Hepatocyte (in vitro differentiated cells): ENCODE measurements around the gene FBXO44. TPM values are rescaled to one million over a fixed set of nuclear protein-coding genes. Genes with fewer than 3 reads are reported as not detected.

Source experiments
- DNase-seq: peaks from one replicate; pipeline ENCODE4 v3.0.0-alpha.2; 2016; ENCODE audit warnings: low spot score
- H2AFZ ChIP-seq: fragments of 200-600 bp; sonication (generic); 2 replicates; pipeline ENCODE4 v1.6.0; 2016; ENCODE audit warnings: antibody characterized with exemption, mild to moderate bottlenecking
- H3K27ac ChIP-seq: fragments of 200-600 bp; sonication (generic); 2 replicates; pipeline ENCODE4 v1.5.1; 2016; ENCODE audit warnings: mild to moderate bottlenecking
- H3K27me3 ChIP-seq: fragments of 200-600 bp; sonication (generic); 2 replicates; pipeline ENCODE4 v1.6.1; 2016
- H3K36me3 ChIP-seq: fragments of 200-600 bp; sonication (generic); replicated peaks from 2 replicates; pipeline ENCODE4 v1.5.1; 2016; ENCODE audit warnings: low read depth; ENCODE audit not compliant: insufficient read depth
- H3K4me1 ChIP-seq: fragments of 200-600 bp; sonication (generic); 2 replicates; pipeline ENCODE4 v1.5.1; 2016; ENCODE audit warnings: mild to moderate bottlenecking, moderate library complexity; ENCODE audit not compliant: insufficient read depth
- H3K4me2 ChIP-seq: fragments of 200-600 bp; sonication (generic); 2 replicates; pipeline ENCODE4 v1.6.0; 2016
- H3K4me3 ChIP-seq: fragments of 200-600 bp; sonication (generic); 2 replicates; pipeline ENCODE4 v1.5.1; 2016; ENCODE audit warnings: mild to moderate bottlenecking
- H3K79me2 ChIP-seq: fragments of 200-600 bp; sonication (generic); 2 replicates; pipeline ENCODE4 v1.6.0; 2017; ENCODE audit warnings: mild to moderate bottlenecking
- H3K9me2 ChIP-seq: fragments of 200-600 bp; sonication (generic); replicated peaks from 2 replicates; pipeline ENCODE4 v1.6.0; 2017; ENCODE audit warnings: mild to moderate bottlenecking; ENCODE audit not compliant: insufficient read depth
- H3K9me3 ChIP-seq: fragments of 200-600 bp; sonication (generic); 2 replicates; pipeline ENCODE4 v1.5.1; 2016; ENCODE audit warnings: low read depth, mild to moderate bottlenecking
- H4K20me1 ChIP-seq: fragments of 200-600 bp; sonication (generic); 2 replicates; pipeline ENCODE4 v1.6.0; 2016; ENCODE audit warnings: mild to moderate bottlenecking; ENCODE audit not compliant: insufficient read depth, poor library complexity, severe bottlenecking
- CTCF ChIP-seq: fragments of 200-600 bp; sonication (generic); IDR thresholded peaks from 2 replicates; pipeline ENCODE4 v1.5.1; 2016; ENCODE audit warnings: antibody characterized with exemption, mild to moderate bottlenecking; ENCODE audit not compliant: poor library complexity
- EZH2 ChIP-seq: fragments of 200-600 bp; sonication (generic); IDR thresholded peaks from 2 replicates; pipeline ENCODE4 v1.6.1; 2016; ENCODE audit warnings: antibody characterized with exemption, mild to moderate bottlenecking, borderline replicate concordance
- EZH2phosphoT487 ChIP-seq: fragments of 200-600 bp; sonication (generic); IDR thresholded peaks from one replicate; pipeline ENCODE4 v1.6.1; 2018; ENCODE audit warnings: antibody characterized with exemption, mild to moderate bottlenecking, low read depth, moderate library complexity; ENCODE audit not compliant: unreplicated experiment, severe bottlenecking
- WGBS: methylation state at CpG from one replicate; pipeline ENCODE4 v1.1.6; 2016; ENCODE audit warnings: low lambda C conversion rate; ENCODE audit errors: missing lambda C conversion rate; 5-methylcytosine and 5-hydroxymethylcytosine counted together
- polyA plus RNA-seq: library from polyadenylated mRNA; unstranded; fragments of >200 nt; fragmentation: Nextera tagmentation; extraction: Ambion mirVana; gene quantifications from 2 replicates; pipeline ENCODE4 v1.2.1, GENCODE V29; 2016
- total RNA-seq: library from RNA; depleted of rRNA; stranded (reverse); fragments of >200 nt; gene quantifications from 2 replicates; pipeline ENCODE4 v1.2.3, GENCODE V29; 2014

The FBXO44 gene
- total and polyA plus RNA-seq, 2 experiments from 2014 or later: 24.8 to 41.2 TPM

GRCh38 chr1:11705596-11705995 lies 50.9 kb downstream of the FBXO44 start:
- H3K27ac ChIP-seq: no peak overlapping the region
- no peaks in the 10 kb centered on the region for H3K9me3 ChIP-seq
- no peak overlapping the region for H3K4me3 ChIP-seq
- no peaks in the 10 kb centered on the region for H3K27me3 ChIP-seq
- no peak for DNase-seq
- H3K79me2 ChIP-seq: no peaks in the 10 kb centered on the region
- WGBS: 89% methylated on average over 9 of the region's 9 CpGs
- no peak overlapping the region for H3K4me2 ChIP-seq
- no peaks in the 10 kb centered on the region for H4K20me1 ChIP-seq
- H3K4me1 ChIP-seq: no peaks in the 10 kb centered on the region
- no peak for TF ChIP-seq EZH2phosphoT487
- TF ChIP-seq CTCF: no peak
- no peak for TF ChIP-seq EZH2
- H3K9me2 ChIP-seq: no peaks in the 10 kb centered on the region
- H2AFZ ChIP-seq: no peak overlapping the region
- H3K36me3 ChIP-seq: no peaks in the 10 kb centered on the region

- H4K20me1 ChIP-seq: no peaks in the 10 kb centered on the region
- no peaks in the 10 kb centered on the region for H3K36me3 ChIP-seq
- no peaks in the 10 kb centered on the region for H3K27me3 ChIP-seq
- no peaks in the 10 kb centered on the region for H3K9me3 ChIP-seq
- no peak overlapping the region for H3K27ac ChIP-seq
- no peaks in the 10 kb centered on the region for H3K4me1 ChIP-seq
- TF ChIP-seq EZH2: no peak
- no peak for TF ChIP-seq EZH2phosphoT487
- TF ChIP-seq CTCF: no peak
- H3K79me2 ChIP-seq: no peaks in the 10 kb centered on the region
- H3K4me2 ChIP-seq: no peak overlapping the region
- no peaks in the 10 kb centered on the region for H3K9me2 ChIP-seq
- no peak overlapping the region for H3K4me3 ChIP-seq
- 95% methylated on average over 14 of the region's 14 CpGs for WGBS
- H2AFZ ChIP-seq: no peak overlapping the region
- DNase-seq: no peak
These were observed 51.6 kb downstream of the FBXO44 start for GRCh38 chr1:11706292-11706691.

- H3K27ac ChIP-seq: no peak overlapping the region
- no peak overlapping the region for H2AFZ ChIP-seq
- no peaks in the 10 kb centered on the region for H3K27me3 ChIP-seq
- H3K9me2 ChIP-seq: no peaks in the 10 kb centered on the region
- H4K20me1 ChIP-seq: no peaks in the 10 kb centered on the region
- 70% methylated on average over 17 of the region's 17 CpGs for WGBS
- DNase-seq: peak; percentile 51
- H3K9me3 ChIP-seq: no peaks in the 10 kb centered on the region
- TF ChIP-seq CTCF: no peak
- TF ChIP-seq EZH2: no peak
- no peak for TF ChIP-seq EZH2phosphoT487
- no peaks in the 10 kb centered on the region for H3K79me2 ChIP-seq
- H3K4me1 ChIP-seq: no peaks in the 10 kb centered on the region
- H3K4me3 ChIP-seq: no peak overlapping the region
- no peak overlapping the region for H3K4me2 ChIP-seq
- H3K36me3 ChIP-seq: no peaks in the 10 kb centered on the region
These were observed 53.1 kb downstream of the FBXO44 start for GRCh38 chr1:11707621-11708276.
